Measurements from ENCODE around the gene SOD1. TPM values are rescaled to one million over a fixed set of nuclear protein-coding genes. Genes with fewer than 3 reads are reported as not detected.

Gene SOD1
- total RNA-seq, result 311 and 317 TPM in 2 replicates

GRCh38 chr21:31659536-31660258 lies at the start of gene SOD1:
TSS of gene SOD1 (plus strand) at chr21:31659693. CDS start at chr21:31659770, 77 bp downstream.

Other genes starting within 250 kb of the SOD1 start
- gene SCAF4, start 72.4 kb downstream of the SOD1 start, total RNA-seq, result 5.0 and 6.6 TPM in 2 replicates
- under 0.01 and 0.12 TPM in 2 replicates for gene HUNK, start 213.3 kb downstream of the SOD1 start, total RNA-seq